ENCODE data around the gene SIVA1.

SIVA1 gene

DNA sequence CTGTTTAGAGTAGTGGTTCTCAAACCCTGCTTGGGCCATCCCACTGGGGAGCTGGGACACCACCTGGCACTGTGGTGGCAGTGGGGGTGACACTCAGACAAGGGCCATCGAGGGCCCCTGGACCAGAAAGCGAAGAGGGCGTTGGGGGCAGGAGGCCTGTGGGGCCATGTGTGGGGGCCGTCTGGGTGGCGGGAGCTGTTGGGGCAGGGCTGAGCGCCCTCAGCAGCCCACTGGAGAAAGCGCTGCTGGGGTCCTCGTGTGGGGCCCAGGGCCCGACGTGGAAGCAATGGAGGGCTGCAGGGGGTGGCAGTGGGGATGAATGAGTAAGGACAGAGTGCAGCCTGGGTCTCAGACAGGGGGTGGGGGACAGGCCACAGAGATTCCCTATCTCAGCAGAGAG lies 34.8 kb upstream of the SIVA1 start:
- CTCF ChIA-PET: no interaction called here
- POLR2A ChIA-PET: no interaction called here
- no peak for DNase-seq (ENCODE audit: extremely low spot score)
- no peak for TF ChIP-seq LEF1 (IDR thresholded peaks at IDR 0.05; ENCODE audit: borderline replicate concordance)
- TF ChIP-seq, protein P1, sequence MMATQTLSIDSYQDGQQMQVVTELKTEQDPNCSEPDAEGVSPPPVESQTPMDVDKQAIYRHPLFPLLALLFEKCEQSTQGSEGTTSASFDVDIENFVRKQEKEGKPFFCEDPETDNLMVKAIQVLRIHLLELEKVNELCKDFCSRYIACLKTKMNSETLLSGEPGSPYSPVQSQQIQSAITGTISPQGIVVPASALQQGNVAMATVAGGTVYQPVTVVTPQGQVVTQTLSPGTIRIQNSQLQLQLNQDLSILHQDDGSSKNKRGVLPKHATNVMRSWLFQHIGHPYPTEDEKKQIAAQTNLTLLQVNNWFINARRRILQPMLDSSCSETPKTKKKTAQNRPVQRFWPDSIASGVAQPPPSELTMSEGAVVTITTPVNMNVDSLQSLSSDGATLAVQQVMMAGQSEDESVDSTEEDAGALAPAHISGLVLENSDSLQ (IDR thresholded peaks at IDR 0.05): no peak
- TF ChIP-seq L3MBTL2 (conservative IDR thresholded peaks at IDR 0.05): no peak

DNA sequence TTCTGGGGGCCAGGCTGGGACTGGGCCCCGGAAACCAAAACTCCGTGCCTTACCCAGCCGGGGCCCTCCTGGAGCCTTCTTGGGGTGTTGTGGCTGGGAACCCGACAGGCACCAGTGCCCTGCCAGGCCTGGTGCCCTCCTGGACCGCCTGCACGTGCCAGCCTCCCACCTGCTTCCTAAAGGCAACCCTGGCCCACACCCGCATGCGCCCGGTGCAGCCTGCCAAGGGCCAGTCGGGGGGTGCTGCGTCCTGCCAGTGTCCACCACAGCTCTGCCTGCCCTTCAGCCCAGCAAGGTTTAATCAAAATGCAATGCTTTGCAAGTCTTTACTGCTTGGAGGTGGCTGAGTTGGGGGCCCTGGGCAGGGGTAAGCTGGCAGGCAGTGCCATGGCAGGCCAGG lies 34.1 kb upstream of the SIVA1 start:
- DNase-seq (ENCODE audit: extremely low spot score): no peak
- ChIA-PET CTCF (no interaction called here), POLR2A (no interaction called here)
- TF ChIP-seq SP1 (IDR thresholded peaks at IDR 0.05) (no peak), LEF1 (IDR thresholded peaks at IDR 0.05; ENCODE audit: borderline replicate concordance) (no peak), CTBP1 (IDR thresholded peaks at IDR 0.05; ENCODE audit: borderline replicate concordance) (no peak), ARNT (IDR thresholded peaks at IDR 0.05) (no peak), FOXA1 (IDR thresholded peaks at IDR 0.05) (no peak), BHLHE40 (IDR thresholded peaks at IDR 0.05; ENCODE audit: borderline replicate concordance) (no peak), FOXM1 (IDR thresholded peaks at IDR 0.05; ENCODE audit: borderline replicate concordance) (no peak), L3MBTL2 (conservative IDR thresholded peaks at IDR 0.05) (no peak), HDGF (IDR thresholded peaks at IDR 0.05; ENCODE audit: borderline replicate concordance) (no peak), FOXK2 (IDR thresholded peaks at IDR 0.05) (no peak), NFRKB (IDR thresholded peaks at IDR 0.05) (no peak), ZNF384 (IDR thresholded peaks at IDR 0.05) (no peak)
- TF ChIP-seq, protein P1 (IDR thresholded peaks at IDR 0.05): no peak

DNA sequence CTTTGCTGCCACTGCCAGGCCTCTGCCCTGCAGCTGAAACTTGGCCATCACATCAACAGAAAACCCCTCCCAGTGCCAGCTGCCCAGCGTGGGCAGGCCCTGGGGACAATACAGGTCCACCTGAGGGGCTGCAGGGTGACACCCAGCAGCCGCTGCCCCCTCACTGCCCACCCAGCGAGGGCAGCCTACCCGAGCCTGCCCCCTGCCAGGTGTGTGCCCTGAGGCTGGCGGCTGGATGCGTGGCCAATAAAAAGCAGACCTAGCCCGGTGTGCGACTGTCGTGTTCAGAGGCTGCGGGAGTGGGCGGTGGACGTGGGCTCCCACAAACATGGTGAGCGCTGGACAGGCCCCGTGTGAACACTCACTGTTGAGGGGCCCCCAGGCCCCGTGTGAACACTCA lies 33.6 kb upstream of the SIVA1 start:
- POLR2A ChIA-PET: no interaction called here
- no peak for TF ChIP-seq SP1 (IDR thresholded peaks at IDR 0.05)
- no peak for TF ChIP-seq CTBP1 (IDR thresholded peaks at IDR 0.05; ENCODE audit: borderline replicate concordance)
- no peak for TF ChIP-seq ARNT (IDR thresholded peaks at IDR 0.05)
- no peak for TF ChIP-seq ZNF384 (IDR thresholded peaks at IDR 0.05)
- TF ChIP-seq LEF1 (IDR thresholded peaks at IDR 0.05; ENCODE audit: borderline replicate concordance): no peak
- no peak for TF ChIP-seq HDGF (IDR thresholded peaks at IDR 0.05; ENCODE audit: borderline replicate concordance)
- TF ChIP-seq, protein P1 (IDR thresholded peaks at IDR 0.05): no peak
- no peak for TF ChIP-seq L3MBTL2 (conservative IDR thresholded peaks at IDR 0.05)
- no peak for TF ChIP-seq FOXA1 (IDR thresholded peaks at IDR 0.05)
- no peak for TF ChIP-seq BHLHE40 (IDR thresholded peaks at IDR 0.05; ENCODE audit: borderline replicate concordance)
- no peak for TF ChIP-seq SUZ12 (IDR thresholded peaks at IDR 0.05)
- no peak for TF ChIP-seq ELF4 (IDR thresholded peaks at IDR 0.05)
- TF ChIP-seq NFRKB (IDR thresholded peaks at IDR 0.05): no peak
- no peak for TF ChIP-seq FOXK2 (IDR thresholded peaks at IDR 0.05)
- TF ChIP-seq TARDBP (IDR thresholded peaks at IDR 0.05): no peak
- no peak for TF ChIP-seq FOXM1 (IDR thresholded peaks at IDR 0.05; ENCODE audit: borderline replicate concordance)
- DNase-seq (ENCODE audit: extremely low spot score): no peak
- CTCF ChIA-PET: no interaction called here

DNA sequence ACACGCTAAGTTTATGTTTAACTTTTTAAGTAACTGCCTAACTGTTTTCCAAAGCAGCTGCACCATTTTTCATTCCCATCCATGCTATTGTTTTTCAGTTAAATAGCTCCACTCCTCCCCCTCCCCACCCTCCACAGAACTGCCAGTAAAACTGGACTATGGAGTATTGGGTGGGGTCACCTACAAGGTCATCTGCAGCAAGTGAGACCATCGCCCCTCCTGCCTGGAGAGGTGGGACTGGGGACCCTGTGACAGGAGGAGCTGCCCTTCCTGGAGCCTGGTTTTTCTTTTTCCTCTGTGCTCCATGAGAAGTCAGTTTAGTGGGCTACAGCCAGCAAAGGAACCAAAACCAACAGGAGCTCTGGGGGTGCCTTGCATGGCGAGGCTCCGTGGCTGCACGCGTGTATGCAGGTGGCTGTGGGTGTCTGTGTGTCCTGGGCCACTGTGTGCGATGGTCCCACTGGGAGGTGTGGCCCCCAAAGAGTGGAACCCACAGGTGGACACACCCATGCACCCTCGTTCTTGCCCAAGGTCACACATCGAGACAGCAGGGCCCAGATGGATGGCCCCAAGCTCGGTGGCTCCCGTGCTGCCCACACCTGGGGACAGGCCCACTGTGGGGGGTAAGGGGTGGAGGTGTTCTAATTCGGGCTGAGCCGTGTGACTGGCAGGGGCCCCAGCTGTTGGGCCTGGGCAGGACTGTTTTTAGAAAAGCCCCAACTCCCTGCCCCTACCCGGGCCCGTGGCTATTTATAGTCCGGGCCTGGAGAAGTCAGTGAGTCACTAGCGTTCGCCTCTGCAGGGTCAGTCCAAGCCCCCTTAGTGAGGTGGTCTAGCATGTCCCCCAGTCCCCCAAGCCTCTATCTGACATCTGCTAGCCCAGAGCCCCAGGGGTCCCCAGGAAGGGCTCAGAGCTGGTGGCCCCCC lies 31.2 kb upstream of the SIVA1 start:
- DNase-seq (ENCODE audit: extremely low spot score): no peak
- no peak for TF ChIP-seq SUZ12 (IDR thresholded peaks at IDR 0.05)
- TF ChIP-seq, protein P1 (IDR thresholded peaks at IDR 0.05): no peak
- ChIA-PET CTCF (interaction anchor here (0.5 kb wide), 1 partner anchor 28 kb away, joined by 3 read pairs; no protein-coding TSS in a partner anchor), POLR2A (interaction anchor here (1.1 kb wide), 1 partner anchor 31 kb away, joined by 4 read pairs; the partner anchor contains the start of gene SIVA1)

DNA sequence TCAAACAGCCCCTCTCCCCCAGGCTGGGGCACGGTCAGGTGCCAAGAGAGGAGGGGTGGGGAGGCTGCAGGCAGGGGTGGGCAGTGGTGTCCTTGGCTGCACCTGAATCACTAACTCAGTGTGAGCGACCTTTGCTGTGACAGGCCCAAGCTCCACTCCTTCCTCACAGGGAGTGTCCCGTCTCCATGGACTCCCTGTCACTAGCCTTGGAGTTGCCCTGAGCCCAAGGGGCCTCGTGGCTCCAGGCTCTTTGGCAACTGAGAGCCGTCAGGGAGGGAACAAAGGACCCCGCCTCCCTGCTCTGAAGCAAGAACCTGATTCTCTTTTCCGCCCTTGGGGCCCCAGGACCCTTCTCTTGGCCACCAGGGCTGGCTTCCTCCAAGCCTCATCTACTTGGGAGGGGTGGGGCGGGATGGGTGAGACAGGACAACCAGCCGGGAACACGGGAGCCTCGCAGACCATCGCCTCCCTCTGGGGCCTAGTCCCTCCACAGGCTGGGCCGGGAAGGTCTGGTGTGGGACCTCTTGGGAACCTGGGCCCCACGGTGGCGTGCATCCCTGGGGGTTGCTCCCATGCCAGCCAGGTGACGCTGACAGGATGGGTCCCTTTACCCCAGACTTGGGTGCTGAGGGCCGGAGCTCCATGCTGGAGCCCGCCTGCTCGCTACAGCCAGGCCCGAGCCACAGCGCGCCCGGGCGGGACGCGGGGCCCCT lies 29.9 kb upstream of the SIVA1 start:
- POLR2A ChIA-PET: no interaction called here
- CTCF ChIA-PET: interaction anchor here (1.0 to 1.1 kb wide), 2 partner anchors 17 to 53 kb away, joined by 3 to 4 read pairs; no protein-coding TSS in a partner anchor
- no peak for DNase-seq (ENCODE audit: extremely low spot score)
- no peak for TF ChIP-seq NFRKB (IDR thresholded peaks at IDR 0.05)
- TF ChIP-seq HDGF (IDR thresholded peaks at IDR 0.05; ENCODE audit: borderline replicate concordance): no peak
- no peak for TF ChIP-seq SP1 (IDR thresholded peaks at IDR 0.05)
- no peak for TF ChIP-seq CTBP1 (IDR thresholded peaks at IDR 0.05; ENCODE audit: borderline replicate concordance)
- TF ChIP-seq SUZ12 (IDR thresholded peaks at IDR 0.05): no peak
- no peak for TF ChIP-seq BHLHE40 (IDR thresholded peaks at IDR 0.05; ENCODE audit: borderline replicate concordance)
- TF ChIP-seq ELF4 (IDR thresholded peaks at IDR 0.05): no peak
- TF ChIP-seq, protein P1 (IDR thresholded peaks at IDR 0.05): no peak
- TF ChIP-seq ARNT (IDR thresholded peaks at IDR 0.05): no peak
- no peak for TF ChIP-seq L3MBTL2 (conservative IDR thresholded peaks at IDR 0.05)
- TF ChIP-seq FOXA1 (IDR thresholded peaks at IDR 0.05): no peak
- TF ChIP-seq FOXM1 (IDR thresholded peaks at IDR 0.05; ENCODE audit: borderline replicate concordance): no peak
- TF ChIP-seq ZNF384 (IDR thresholded peaks at IDR 0.05): no peak
- TF ChIP-seq FOXK2 (IDR thresholded peaks at IDR 0.05): no peak
- TF ChIP-seq TARDBP (IDR thresholded peaks at IDR 0.05): no peak
- no peak for TF ChIP-seq LEF1 (IDR thresholded peaks at IDR 0.05; ENCODE audit: borderline replicate concordance)
